Nephron (organoid): ENCODE results near the gene VPS4A.
"Not testable (repeated sequence)": the region's sequence is repeated elsewhere in the genome, so short reads cannot be mapped to it uniquely, and the experiment has no call there.

ENCODE experiments used
- H3K27ac Mint-ChIP-seq, 3 experiments: 2 replicates each; pipeline ENCODE4 v1.8.0; 2020; ENCODE audit warnings: mixed read lengths in 3 of 3, mild to moderate bottlenecking in 2 of 3, moderate library complexity in 1 of 3
- H3K27me3 Mint-ChIP-seq: 2 replicates; pipeline ENCODE4 v1.8.0; 2021; ENCODE audit warnings: low read depth, mild to moderate bottlenecking, moderate library complexity, mixed read lengths
- H3K36me3 Mint-ChIP-seq: 2 replicates; pipeline ENCODE4 v1.8.0; 2020; ENCODE audit warnings: low read depth, mixed read lengths
- H3K4me1 Mint-ChIP-seq: 2 replicates; pipeline ENCODE4 v1.8.0; 2020; ENCODE audit warnings: mixed read lengths
- H3K4me3 Mint-ChIP-seq, 3 experiments: 2 replicates each; pipeline ENCODE4 v1.8.0; 2020; ENCODE audit warnings: mild to moderate bottlenecking in 3 of 3, mixed read lengths in 3 of 3, moderate library complexity in 2 of 3
- H3K9me3 Mint-ChIP-seq: 2 replicates; pipeline ENCODE4 v1.8.0; 2020; ENCODE audit warnings: mixed read lengths
- CTCF ChIP-seq, 3 experiments: fragments of 200-600 bp; sonication (generic); IDR thresholded peaks; one replicate each; pipeline ENCODE4 v1.5.0; 2021; ENCODE audit warnings: antibody characterized with exemption in 3 of 3; ENCODE audit not compliant: unreplicated experiment in 3 of 3

VPS4A gene

GRCh38 chr16:69350536-69351133, 39.5 kb downstream of the VPS4A start:
- Mint-ChIP-seq H3K9me3 (no peaks in the 10 kb centered on the region), H3K27ac (peak overlapping the region; percentile 7 to 66 (median 41)), H3K4me3 (no peak overlapping the region), H3K36me3 (peaks cover 13% of the 10 kb centered on the region), H3K4me1 (peaks cover 9% of the 10 kb centered on the region), H3K27me3 (no peaks in the 10 kb centered on the region)
- TF ChIP-seq CTCF (IDR thresholded peaks at IDR 0.05; ENCODE audit: unreplicated experiment in 3 of 3), result no peak

- peak within 1 kb of the TSS; percentile 7 to 66 (median 41) for H3K27ac Mint-ChIP-seq
Observed at GRCh38 chr16:69351309-69352027, 40.3 kb downstream of the VPS4A start, which contains the start of gene TMED6. Gene TMED6, minus strand, starts transcription at chr16:69351786. Its CDS starts 33 bp downstream, at chr16:69351753.

GRCh38 chr16:69360070-69360469, 48.9 kb downstream of the VPS4A start:
- H3K4me1 Mint-ChIP-seq, result peaks cover 18% of the 10 kb centered on the region
- H3K27ac Mint-ChIP-seq, H3K9me3 Mint-ChIP-seq, H3K27me3 Mint-ChIP-seq, H3K4me3 Mint-ChIP-seq: not testable (repeated sequence)
- peaks cover 41% of the 10 kb centered on the region for H3K36me3 Mint-ChIP-seq

More at GRCh38 chr16:69351309-69352027, 40.3 kb downstream of the VPS4A start, which contains the start of gene TMED6:
- H3K9me3 Mint-ChIP-seq, result no peaks in the 10 kb centered on the region
- H3K4me3 Mint-ChIP-seq, result peak within 1 kb of the TSS in 1 of 3 experiments; percentile 22
- no peak for TF ChIP-seq CTCF (IDR thresholded peaks at IDR 0.05; ENCODE audit: unreplicated experiment in 3 of 3)
- peaks cover 13% of the 10 kb centered on the region for H3K4me1 Mint-ChIP-seq
- no peaks in the 10 kb centered on the region for H3K27me3 Mint-ChIP-seq
- peaks cover 20% of the 10 kb centered on the region for H3K36me3 Mint-ChIP-seq

GRCh38 chr16:69363281-69363717, 52.1 kb downstream of the VPS4A start:
- H3K9me3 Mint-ChIP-seq, result no peaks in the 10 kb centered on the region

GRCh38 chr16:69364088-69364487, 52.9 kb downstream of the VPS4A start:
- Mint-ChIP-seq H3K9me3 (no peaks in the 10 kb centered on the region), H3K4me1 (no peaks in the 10 kb centered on the region), H3K36me3 (peaks cover 58% of the 10 kb centered on the region), H3K4me3 (no peak overlapping the region), H3K27me3 (no peaks in the 10 kb centered on the region), H3K27ac (no peak overlapping the region)
- TF ChIP-seq CTCF (IDR thresholded peaks at IDR 0.05; ENCODE audit: unreplicated experiment in 3 of 3), result no peak

More at GRCh38 chr16:69363281-69363717, 52.1 kb downstream of the VPS4A start:
- Mint-ChIP-seq H3K4me1 (no peaks in the 10 kb centered on the region), H3K36me3 (peaks cover 50% of the 10 kb centered on the region), H3K27me3 (no peaks in the 10 kb centered on the region), H3K27ac (no peak overlapping the region), H3K4me3 (no peak overlapping the region)
- TF ChIP-seq CTCF (IDR thresholded peaks at IDR 0.05; ENCODE audit: unreplicated experiment in 3 of 3), result no peak

GRCh38 chr16:69365901-69366300, 54.8 kb downstream of the VPS4A start:
- no peak overlapping the region for H3K27ac Mint-ChIP-seq
- no peak for TF ChIP-seq CTCF (IDR thresholded peaks at IDR 0.05; ENCODE audit: unreplicated experiment in 3 of 3)
- no peaks in the 10 kb centered on the region for H3K9me3 Mint-ChIP-seq

More at GRCh38 chr16:69365901-69366300, 54.8 kb downstream of the VPS4A start:
- H3K27me3 Mint-ChIP-seq, result no peaks in the 10 kb centered on the region
- H3K36me3 Mint-ChIP-seq, result peaks cover 72% of the 10 kb centered on the region
- H3K4me3 Mint-ChIP-seq, result no peak overlapping the region
- no peaks in the 10 kb centered on the region for H3K4me1 Mint-ChIP-seq
